Endothelial cell of coronary artery (primary cell): Measurements from ENCODE around the gene FNDC4. TPM values are rescaled to one million over a fixed set of nuclear protein-coding genes. Genes with fewer than 3 reads are reported as not detected.

ENCODE experiments used
- total RNA-seq: library from RNA; depleted of rRNA; stranded (reverse); fragments of >200 nt; gene quantifications from 2 replicates; pipeline ENCODE4 v1.2.3, GENCODE V29; 2014

The FNDC4 gene
- 30.1 and 31.8 TPM in 2 replicates for total RNA-seq

GRCh38 chr2:27494944-27495554, at the start of gene FNDC4:
Gene FNDC4, minus strand, starts transcription at chr2:27495200. Its CDS starts 521 bp downstream, at chr2:27494679.

DNA sequence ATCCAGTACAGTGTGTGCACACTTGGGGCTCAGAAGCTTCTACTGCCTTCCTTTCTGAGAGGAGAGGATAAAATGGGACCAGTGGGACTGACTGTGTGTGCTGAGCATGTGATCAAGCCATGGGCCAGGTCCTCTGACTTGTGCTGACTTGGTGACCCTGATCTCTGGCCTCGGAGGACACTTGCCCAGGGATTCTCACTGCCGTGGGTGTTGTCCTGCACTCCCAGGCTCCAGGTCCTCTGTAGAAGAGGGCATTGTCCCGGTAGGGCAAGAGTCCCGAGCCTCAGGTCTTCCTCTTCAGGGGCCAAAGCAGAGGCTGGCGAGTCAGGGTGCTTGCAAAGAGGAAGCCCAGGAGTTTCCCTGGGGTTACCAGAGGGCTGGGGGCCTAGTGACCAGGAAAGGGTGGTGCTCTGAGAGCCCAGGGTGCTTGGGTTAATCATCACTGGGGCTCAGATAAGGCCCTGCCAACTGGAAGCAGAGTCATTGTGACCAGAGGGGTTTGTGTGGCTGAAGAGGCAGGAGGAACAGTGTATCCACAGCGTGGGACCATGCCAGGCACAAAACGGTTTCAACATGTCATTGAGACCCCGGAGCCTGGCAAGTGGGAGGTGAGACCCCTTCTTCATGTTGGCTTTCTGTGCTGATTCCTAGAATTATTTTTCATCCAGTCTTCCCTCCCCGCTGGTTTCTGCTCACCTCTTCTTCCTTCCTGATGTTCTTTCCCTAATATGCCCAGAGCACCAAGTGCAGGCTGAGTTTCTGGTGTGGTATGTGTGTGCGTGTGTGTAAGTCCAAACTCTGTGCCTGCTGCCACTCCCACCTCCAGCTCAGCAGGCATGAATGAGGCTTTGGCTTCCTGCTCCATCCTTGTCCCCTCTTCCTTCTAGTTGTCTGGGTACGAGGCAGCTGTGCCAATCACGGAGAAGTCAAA, 1.6 kb upstream of the FNDC4 start, which contains the start of gene GCKR:
GCKR (plus strand) TSS at position 483 of the 931 bp plus-strand sequence; CDS start at position 549, 66 bp downstream.

DNA sequence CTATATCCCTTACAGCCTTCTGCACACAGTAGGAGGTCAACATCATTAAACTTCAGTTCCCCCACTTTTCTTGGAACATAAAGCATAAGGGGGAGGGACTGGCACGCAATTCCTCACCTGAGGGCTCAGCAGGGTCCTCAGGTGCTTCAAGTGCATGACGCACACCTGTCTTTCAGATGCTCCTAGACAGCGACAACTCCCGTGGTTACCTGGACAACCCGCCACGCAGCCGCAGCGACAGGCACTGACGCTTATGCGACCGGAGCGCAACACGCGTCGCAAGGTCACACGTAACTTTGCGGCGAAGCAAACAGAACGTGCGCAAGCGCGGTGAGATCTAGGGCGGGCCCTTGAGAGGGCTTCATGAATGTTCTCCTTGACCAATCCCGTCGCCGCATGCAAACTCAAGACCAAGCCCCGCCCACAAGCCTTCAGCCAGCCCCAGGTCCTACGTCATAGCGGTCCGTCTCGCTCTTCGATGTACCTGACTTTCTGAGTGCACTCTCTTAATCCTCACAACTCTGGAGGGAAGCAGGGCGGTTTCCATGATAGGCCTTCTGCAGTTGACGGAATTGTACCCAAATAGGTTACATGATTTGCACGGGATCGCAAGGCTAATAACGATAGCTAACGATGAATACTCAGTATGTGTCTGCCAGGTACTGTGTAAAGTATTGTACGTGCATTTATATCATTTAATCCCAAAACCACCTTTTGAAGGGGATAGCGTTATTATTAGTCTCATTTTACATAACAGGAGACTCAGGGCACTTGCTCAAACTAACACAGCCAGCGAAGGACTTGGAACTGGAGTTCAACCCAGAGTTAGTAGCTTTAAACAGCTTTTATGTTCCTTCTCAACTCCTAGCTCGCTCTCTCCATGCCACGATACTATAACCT, 5.3 kb downstream of the FNDC4 start, which contains the start of gene IFT172:
IFT172 (minus strand) TSS at position 246 of the 900 bp plus-strand sequence; CDS start at position 156, 90 bp downstream.

GRCh38 chr2:27441958-27442919, 52.8 kb downstream of the FNDC4 start, which contains the start of gene KRTCAP3:
Gene KRTCAP3, plus strand, starts transcription at chr2:27442381. Its CDS starts 32 bp downstream, at chr2:27442413.

Other genes with a start within 250 kb of the FNDC4 start
- not detected in 2 replicates for gene SLC30A3, start 232.2 kb downstream of the FNDC4 start, total RNA-seq
- gene DNAJC5G, start 219.8 kb downstream of the FNDC4 start, total RNA-seq, result not detected in 2 replicates
- not detected in 2 replicates for gene TRIM54, start 212.8 kb downstream of the FNDC4 start, total RNA-seq
- gene UCN, start 186.8 kb downstream of the FNDC4 start, total RNA-seq, result 0.09 and 0.19 TPM in 2 replicates
- 28.9 and 40.7 TPM in 2 replicates for gene MPV17, start 172.1 kb downstream of the FNDC4 start, total RNA-seq
- 23.6 and 23.8 TPM in 2 replicates for gene GTF3C2, start 138.4 kb downstream of the FNDC4 start, total RNA-seq
- 38.6 and 38.8 TPM in 2 replicates for gene EIF2B4, start 124.9 kb downstream of the FNDC4 start, total RNA-seq
- gene SNX17, start 124.6 kb downstream of the FNDC4 start, total RNA-seq, result 106 and 114 TPM in 2 replicates
- gene ZNF513, start 114.5 kb downstream of the FNDC4 start, total RNA-seq, result 6.2 and 7.6 TPM in 2 replicates
- 139 and 157 TPM in 2 replicates for gene PPM1G, start 85.6 kb downstream of the FNDC4 start, total RNA-seq
- gene NRBP1, start 66.6 kb downstream of the FNDC4 start, total RNA-seq, result 107 and 112 TPM in 2 replicates
- gene KRTCAP3, start 52.8 kb downstream of the FNDC4 start, total RNA-seq, result not detected in 2 replicates
- 26.2 and 28.0 TPM in 2 replicates for gene IFT172, start 5.5 kb downstream of the FNDC4 start, total RNA-seq
- gene GCKR, start 1.6 kb upstream of the FNDC4 start, total RNA-seq, result 6.7 and 9.3 TPM in 2 replicates
- 16.0 and 17.3 TPM in 2 replicates for gene ZNF512, start 87.8 kb upstream of the FNDC4 start, total RNA-seq
- 1.3 and 1.5 TPM in 2 replicates for gene CCDC121, start 133.8 kb upstream of the FNDC4 start, total RNA-seq
- 39.6 and 45.3 TPM in 2 replicates for gene GPN1, start 133.8 kb upstream of the FNDC4 start, total RNA-seq
- gene SUPT7L, start 168.4 kb upstream of the FNDC4 start, total RNA-seq, result 12.6 and 16.0 TPM in 2 replicates
- gene SLC4A1AP, start 168.7 kb upstream of the FNDC4 start, total RNA-seq, result 25.8 and 26.7 TPM in 2 replicates